Lung (tissue), 12 donors: ENCODE measurements around the gene UNC5B. TPM values are rescaled to one million over a fixed set of nuclear protein-coding genes. Genes with fewer than 3 reads are reported as not detected.

Experiments
- ATAC-seq: fragments of 200-7000 bp; cut with Tn5 transposase; one replicate; pipeline ENCODE4 v1.9.1; 2020; ENCODE audit warnings: moderate number of reproducible peaks; ENCODE audit not compliant: insufficient read depth, low FRiP score
- DNase-seq, 3 donors: peaks; one replicate each; pipeline ENCODE4 v3.0.0-alpha.2; 2013 to 2017
- H3K27ac ChIP-seq, 2 donors: one replicate each; pipeline ENCODE4 v1.5.1; 2013; ENCODE audit warnings: mild to moderate bottlenecking in 2 of 2, moderate library complexity in 2 of 2, control low read depth in 1 of 2, inconsistent platforms in 1 of 2, low read depth in 1 of 2, low read length in 1 of 2
- H3K27me3 ChIP-seq, 3 donors: one replicate each; pipeline ENCODE4 v1.5.1; 2013; ENCODE audit warnings: low read length in 2 of 3; ENCODE audit not compliant: control insufficient read depth in 3 of 3, insufficient read depth in 3 of 3
- H3K36me3 ChIP-seq, 4 donors: one replicate each; pipeline ENCODE4 v1.5.1; 2013; ENCODE audit warnings: low read length in 4 of 4, mild to moderate bottlenecking in 1 of 4, moderate library complexity in 1 of 4; ENCODE audit not compliant: control insufficient read depth in 4 of 4, insufficient read depth in 4 of 4
- H3K4me1 ChIP-seq, 5 donors: one replicate each; pipeline ENCODE4 v1.5.1; 2013; ENCODE audit warnings: low read length in 5 of 5, mild to moderate bottlenecking in 2 of 5, moderate library complexity in 1 of 5; ENCODE audit not compliant: control insufficient read depth in 5 of 5, insufficient read depth in 5 of 5
- H3K4me3 ChIP-seq: one replicate; pipeline ENCODE4 v1.5.1; 2013; ENCODE audit warnings: mild to moderate bottlenecking, control low read depth, moderate library complexity
- H3K9ac ChIP-seq, 2 donors: one replicate each; pipeline ENCODE4 v1.5.1; 2013; ENCODE audit warnings: low read length in 2 of 2, control low read depth in 1 of 2; ENCODE audit not compliant: insufficient read depth in 1 of 2
- H3K9me3 ChIP-seq, 4 donors: one replicate each; pipeline ENCODE4 v1.5.1; 2013; ENCODE audit warnings: low read length in 3 of 4, mild to moderate bottlenecking in 1 of 4, moderate library complexity in 1 of 4; ENCODE audit not compliant: control insufficient read depth in 4 of 4, insufficient read depth in 3 of 4
- WGBS, 2 donors: extraction: QIAGEN DNeasy Blood & Tissue Kit; methylation state at CpG; one replicate each; pipeline ENCODE4 v1.1.7; 2013; 5-methylcytosine and 5-hydroxymethylcytosine counted together
- polyA plus RNA-seq, 2 donors: library from polyadenylated mRNA; stranded (reverse); fragments of 200-250 nt; gene quantifications; one replicate each; pipeline ENCODE4 v1.2.1, GENCODE V29; 2013
- total RNA-seq, 2 donors: library from RNA; depleted of rRNA in 1 of 2; stranded (reverse); fragments of >200 nt in 1 of 2; gene quantifications; one replicate each; pipeline ENCODE4 v1.2.1, GENCODE V29; 2014 to 2021
- TF ChIP-seq, protein P1 (sequence below): IDR thresholded peaks from 2 replicates; pipeline ENCODE4 v1.5.1; 2012; ENCODE audit warnings: mild to moderate bottlenecking; ENCODE audit errors: control extremely low read depth, extremely low read depth
- donor health status: control.
- donor health status: control.
- donor health status: Bipolar disorder and iron deficiency.
- donor health status: healthy.
- donor health status: DM: yes; HTN: yes; CAD: no.

The UNC5B gene
- total and polyA plus RNA-seq, 4 donors = 4.4 to 23.8 (median 8.3) TPM

DNA sequence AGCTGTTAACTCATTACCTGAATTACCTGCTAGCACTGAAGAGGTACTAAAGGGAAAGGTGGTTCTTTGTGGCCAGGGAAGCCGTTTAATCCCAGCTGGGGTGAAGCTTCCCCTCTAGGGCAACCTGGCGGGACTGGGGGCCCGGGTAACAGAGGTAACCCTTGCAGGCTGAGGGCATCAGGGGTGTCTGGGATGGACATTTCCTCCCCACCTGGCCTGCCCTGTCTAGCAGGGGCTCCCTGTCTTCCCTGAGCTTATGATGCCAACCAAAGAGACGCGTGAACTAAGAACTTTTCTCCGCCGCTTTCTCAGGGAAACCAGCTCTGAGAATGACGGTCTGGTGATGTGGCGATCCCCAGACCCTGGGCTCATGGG lies 52.8 kb downstream of the UNC5B start:
- H3K9ac ChIP-seq = no peak overlapping the region
- WGBS, 2 donors = 88 to 92% methylated on average over 9 of the region's 9 CpGs
- no peaks in the 10 kb centered on the region for H3K9me3 ChIP-seq
- no peaks in the 10 kb centered on the region for H3K36me3 ChIP-seq
- H3K4me3 ChIP-seq = no peak overlapping the region
- ATAC-seq (no peak), DNase-seq (no peak)
- TF ChIP-seq, protein P1, sequence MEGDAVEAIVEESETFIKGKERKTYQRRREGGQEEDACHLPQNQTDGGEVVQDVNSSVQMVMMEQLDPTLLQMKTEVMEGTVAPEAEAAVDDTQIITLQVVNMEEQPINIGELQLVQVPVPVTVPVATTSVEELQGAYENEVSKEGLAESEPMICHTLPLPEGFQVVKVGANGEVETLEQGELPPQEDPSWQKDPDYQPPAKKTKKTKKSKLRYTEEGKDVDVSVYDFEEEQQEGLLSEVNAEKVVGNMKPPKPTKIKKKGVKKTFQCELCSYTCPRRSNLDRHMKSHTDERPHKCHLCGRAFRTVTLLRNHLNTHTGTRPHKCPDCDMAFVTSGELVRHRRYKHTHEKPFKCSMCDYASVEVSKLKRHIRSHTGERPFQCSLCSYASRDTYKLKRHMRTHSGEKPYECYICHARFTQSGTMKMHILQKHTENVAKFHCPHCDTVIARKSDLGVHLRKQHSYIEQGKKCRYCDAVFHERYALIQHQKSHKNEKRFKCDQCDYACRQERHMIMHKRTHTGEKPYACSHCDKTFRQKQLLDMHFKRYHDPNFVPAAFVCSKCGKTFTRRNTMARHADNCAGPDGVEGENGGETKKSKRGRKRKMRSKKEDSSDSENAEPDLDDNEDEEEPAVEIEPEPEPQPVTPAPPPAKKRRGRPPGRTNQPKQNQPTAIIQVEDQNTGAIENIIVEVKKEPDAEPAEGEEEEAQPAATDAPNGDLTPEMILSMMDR = no peak
- no peaks in the 10 kb centered on the region for H3K27me3 ChIP-seq
- no peak overlapping the region for H3K27ac ChIP-seq
- H3K4me1 ChIP-seq = peaks cover 10 to 53% (median 22%) of the 10 kb centered on the region in 5 donors

GRCh38 chr10:71265618-71266146 lies 53.3 kb downstream of the UNC5B start:
- H3K4me1 ChIP-seq = peaks cover 10 to 48% (median 19%) of the 10 kb centered on the region in 5 donors
- ATAC-seq (no peak), DNase-seq (no peak)
- H3K27me3 ChIP-seq = no peaks in the 10 kb centered on the region
- H3K9me3 ChIP-seq = no peaks in the 10 kb centered on the region
- no peak overlapping the region for H3K9ac ChIP-seq
- H3K4me3 ChIP-seq = no peak overlapping the region
- 87 to 88% methylated on average over 9 of the region's 9 CpGs for whole genome bisulfite sequencing, 2 donors
- H3K36me3 ChIP-seq = no peaks in the 10 kb centered on the region
- TF ChIP-seq, protein P1 = no peak
- no peak overlapping the region for H3K27ac ChIP-seq

DNA sequence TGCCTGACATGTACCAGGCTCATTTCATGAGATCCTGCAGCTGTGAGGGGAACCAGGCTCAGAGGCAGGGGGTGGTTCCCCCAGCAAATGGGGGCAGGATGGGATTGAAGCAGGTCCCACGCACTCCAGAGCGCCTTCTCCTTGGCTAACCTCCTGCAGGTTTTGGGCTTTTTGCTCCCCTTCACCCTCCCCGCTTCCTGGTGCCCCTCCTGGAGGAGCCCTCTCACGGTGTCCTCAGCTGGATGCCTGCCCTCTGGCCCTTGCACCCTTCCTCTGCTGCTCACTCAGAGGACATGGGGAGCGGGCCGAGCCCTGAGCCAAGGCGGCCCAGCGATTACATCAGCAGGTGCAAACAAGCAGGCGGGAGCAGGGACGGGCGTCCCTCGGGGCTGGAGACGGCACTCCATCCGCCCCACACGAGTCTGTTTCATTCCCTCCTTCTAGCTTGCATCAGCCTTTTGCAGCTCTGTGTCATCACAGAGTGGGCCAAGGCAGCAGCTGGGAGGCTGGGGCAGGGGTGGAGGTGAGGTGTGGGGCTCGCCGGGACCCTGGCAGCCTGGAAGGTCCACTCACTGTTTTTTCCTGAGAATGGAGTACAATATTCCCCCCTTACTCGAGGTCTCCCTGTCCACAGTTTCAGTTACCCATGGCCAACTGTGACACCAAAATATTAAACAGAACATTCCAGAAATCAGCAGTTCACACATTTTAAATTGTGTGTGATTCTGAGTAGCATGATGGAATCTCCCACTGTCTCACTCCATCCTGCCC lies 54.0 kb downstream of the UNC5B start:
- no peak overlapping the region for H3K27ac ChIP-seq
- H3K4me1 ChIP-seq = peaks cover 10 to 41% (median 17%) of the 10 kb centered on the region in 5 donors
- H3K36me3 ChIP-seq = no peaks in the 10 kb centered on the region
- H3K9me3 ChIP-seq = no peaks in the 10 kb centered on the region
- no peaks in the 10 kb centered on the region for H3K27me3 ChIP-seq
- TF ChIP-seq, protein P1 = no peak
- H3K9ac ChIP-seq = no peak overlapping the region
- H3K4me3 ChIP-seq = no peak overlapping the region
- peak in 2 of 3 donors; percentile 48 to 54 for DNase-seq
- whole genome bisulfite sequencing, 2 donors = 69 to 78% methylated on average over 18 of the region's 18 CpGs
- peak; percentile 10 for ATAC-seq
